ENCODE data around the gene CFAP99.
"Not testable (repeated sequence)": the region's sequence is repeated elsewhere in the genome, so short reads cannot be mapped to it uniquely, and the experiment has no call there.

Gene CFAP99

DNA sequence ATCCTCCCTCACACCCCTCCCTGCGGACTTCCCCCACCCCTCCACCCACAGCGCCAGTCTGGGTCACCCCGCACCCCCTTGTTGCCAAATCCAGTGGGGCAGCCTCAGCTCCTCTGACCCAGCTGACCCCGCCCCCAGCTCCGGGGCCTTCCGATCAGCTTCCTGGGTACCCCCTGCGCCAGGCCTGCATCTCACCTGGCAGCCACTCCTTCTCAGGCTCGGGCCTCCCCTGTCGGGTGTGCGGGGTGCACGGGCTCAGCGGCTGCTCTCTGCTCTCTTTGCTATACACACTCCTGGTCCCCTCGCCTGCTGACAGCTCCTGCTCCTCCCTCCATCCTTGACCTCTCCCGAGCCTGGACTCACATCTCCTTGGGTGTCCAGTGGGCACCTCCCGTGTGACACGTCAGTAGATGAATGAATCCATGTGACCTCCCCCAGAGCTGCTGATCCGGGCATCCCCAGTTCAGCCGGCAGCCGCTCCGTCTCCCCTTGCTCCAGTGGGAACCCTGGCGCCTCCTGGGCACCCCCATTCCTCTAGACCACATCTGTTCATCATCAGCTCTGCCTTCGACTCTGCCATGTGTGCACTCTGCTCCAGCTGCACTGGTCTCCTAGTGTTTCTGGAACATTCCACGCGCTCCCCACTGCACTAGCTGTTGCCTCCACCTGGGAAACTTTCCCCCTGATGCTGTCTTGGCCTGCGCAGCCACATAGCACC is 9.9 kb downstream of the CFAP99 start:
- no peak overlapping the region for H3K4me3 Mint-ChIP-seq
- peaks cover 11% of the 10 kb centered on the region for H3K27me3 Mint-ChIP-seq
- no peak for DNase-seq (ENCODE audit: low spot score in 2 of 2)
- H3K4me1 Mint-ChIP-seq = peaks cover 6% of the 10 kb centered on the region
- H3K36me3 Mint-ChIP-seq (ENCODE audit: insufficient read depth) = no peaks in the 10 kb centered on the region
- H3K9me3 Mint-ChIP-seq = no peaks in the 10 kb centered on the region
- no peak overlapping the region for H3K27ac Mint-ChIP-seq (ENCODE audit: low read depth)
- ATAC-seq (replicated peaks; ENCODE audit: extremely low read depth, poor library complexity, severe bottlenecking) = no peak

DNA sequence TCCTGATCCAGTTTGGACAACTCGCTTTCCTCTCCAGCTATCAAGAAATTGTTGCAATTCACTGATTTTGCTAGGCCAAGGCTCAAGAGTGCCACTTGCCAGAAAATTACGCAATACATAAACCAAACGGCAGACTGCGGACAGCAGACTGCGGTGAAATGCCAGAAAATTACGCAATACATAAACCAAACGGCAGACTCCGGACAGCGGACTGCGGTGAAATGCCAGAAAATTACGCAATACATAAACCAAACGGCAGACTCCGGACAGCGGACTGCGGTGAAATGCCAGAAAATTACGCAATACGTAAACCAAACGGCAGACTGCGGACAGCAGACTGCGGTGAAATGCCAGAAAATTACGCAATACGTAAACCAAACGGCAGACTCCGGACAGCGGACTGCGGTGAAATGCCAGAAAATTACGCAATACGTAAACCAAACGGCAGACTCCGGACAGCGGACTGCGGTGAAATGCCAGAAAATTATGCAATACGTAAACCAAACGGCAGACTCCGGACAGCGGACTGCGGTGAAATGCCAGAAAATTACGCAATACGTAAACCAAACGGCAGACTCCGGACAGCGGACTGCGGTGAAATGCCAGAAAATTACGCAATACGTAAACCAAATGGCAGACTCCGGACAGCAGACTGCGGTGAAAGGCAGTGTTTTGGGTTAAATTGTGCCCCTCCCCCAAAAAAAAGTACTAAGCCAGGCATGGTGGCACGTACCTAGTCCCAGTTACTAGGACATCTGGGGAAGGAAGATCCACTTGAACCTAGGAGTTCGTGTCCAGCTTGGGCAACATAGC is 11.4 kb downstream of the CFAP99 start:
- not testable (repeated sequence) for H3K36me3 Mint-ChIP-seq (ENCODE audit: insufficient read depth); H3K27ac Mint-ChIP-seq (ENCODE audit: low read depth); H3K9me3 Mint-ChIP-seq; H3K4me3 Mint-ChIP-seq; H3K4me1 Mint-ChIP-seq; ATAC-seq (replicated peaks; ENCODE audit: extremely low read depth, poor library complexity, severe bottlenecking); DNase-seq (ENCODE audit: low spot score in 2 of 2)
- H3K27me3 Mint-ChIP-seq = peaks cover 11% of the 10 kb centered on the region

DNA sequence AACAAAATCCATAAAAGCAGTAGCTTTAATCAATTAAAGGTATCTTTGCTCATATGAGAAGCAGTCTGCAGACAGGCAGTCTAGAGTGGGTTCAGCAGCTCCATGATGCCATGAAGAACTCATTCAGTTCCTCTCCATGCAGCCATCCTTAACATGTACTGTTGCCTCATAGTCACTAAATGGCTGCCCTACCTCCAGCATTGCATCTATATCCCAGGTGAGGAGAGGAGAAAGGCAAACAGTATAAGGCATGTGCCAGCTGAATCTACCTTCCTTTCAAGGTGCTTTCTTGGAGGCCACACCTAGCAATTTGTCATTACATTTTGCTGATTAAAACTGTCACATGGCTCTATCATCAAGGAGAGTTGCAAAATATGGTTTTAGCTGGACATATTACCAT is 13.2 kb downstream of the CFAP99 start:
- H3K27me3 Mint-ChIP-seq = peaks cover 11% of the 10 kb centered on the region
- H3K27ac Mint-ChIP-seq (ENCODE audit: low read depth) = no peak overlapping the region
- H3K36me3 Mint-ChIP-seq (ENCODE audit: insufficient read depth) = no peaks in the 10 kb centered on the region
- no peaks in the 10 kb centered on the region for H3K9me3 Mint-ChIP-seq
- ATAC-seq (replicated peaks; ENCODE audit: extremely low read depth, poor library complexity, severe bottlenecking) (no peak), DNase-seq (ENCODE audit: low spot score in 2 of 2) (no peak)
- peaks cover 6% of the 10 kb centered on the region for H3K4me1 Mint-ChIP-seq
- H3K4me3 Mint-ChIP-seq = no peak overlapping the region

DNA sequence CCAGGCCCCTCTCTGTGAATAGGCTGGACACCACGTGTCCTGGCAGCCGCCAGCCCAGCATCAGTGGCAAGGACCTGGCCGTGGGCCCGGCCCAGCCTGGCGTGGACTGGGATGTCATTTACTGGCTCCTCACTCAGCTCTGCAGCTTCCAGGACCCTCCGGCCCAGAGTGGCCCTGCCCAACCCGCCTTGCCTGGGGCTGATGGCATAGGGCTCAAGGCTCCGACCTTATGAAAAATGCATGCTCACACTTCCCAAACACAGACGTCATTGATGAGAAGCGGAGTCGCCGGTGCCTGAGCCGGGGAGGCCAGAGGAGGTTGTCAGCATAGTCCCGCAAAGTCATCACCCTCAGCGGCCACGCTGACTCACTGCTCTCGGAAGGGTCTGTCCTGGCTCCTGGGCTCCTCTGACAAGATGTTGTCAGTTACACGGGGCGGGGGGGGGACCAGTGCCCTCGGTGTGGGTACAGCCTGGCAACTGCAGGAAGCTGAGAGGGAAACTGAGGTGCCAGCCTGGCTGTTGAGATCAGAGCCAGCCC is 14.3 kb downstream of the CFAP99 start:
- ATAC-seq (replicated peaks; ENCODE audit: extremely low read depth, poor library complexity, severe bottlenecking) (no peak), DNase-seq (ENCODE audit: low spot score in 2 of 2) (no peak)
- peaks cover 6% of the 10 kb centered on the region for H3K4me1 Mint-ChIP-seq
- H3K27me3 Mint-ChIP-seq = peaks cover 11% of the 10 kb centered on the region
- H3K9me3 Mint-ChIP-seq = no peaks in the 10 kb centered on the region
- H3K4me3 Mint-ChIP-seq = no peak overlapping the region
- no peaks in the 10 kb centered on the region for H3K36me3 Mint-ChIP-seq (ENCODE audit: insufficient read depth)
- H3K27ac Mint-ChIP-seq (ENCODE audit: low read depth) = no peak overlapping the region

DNA sequence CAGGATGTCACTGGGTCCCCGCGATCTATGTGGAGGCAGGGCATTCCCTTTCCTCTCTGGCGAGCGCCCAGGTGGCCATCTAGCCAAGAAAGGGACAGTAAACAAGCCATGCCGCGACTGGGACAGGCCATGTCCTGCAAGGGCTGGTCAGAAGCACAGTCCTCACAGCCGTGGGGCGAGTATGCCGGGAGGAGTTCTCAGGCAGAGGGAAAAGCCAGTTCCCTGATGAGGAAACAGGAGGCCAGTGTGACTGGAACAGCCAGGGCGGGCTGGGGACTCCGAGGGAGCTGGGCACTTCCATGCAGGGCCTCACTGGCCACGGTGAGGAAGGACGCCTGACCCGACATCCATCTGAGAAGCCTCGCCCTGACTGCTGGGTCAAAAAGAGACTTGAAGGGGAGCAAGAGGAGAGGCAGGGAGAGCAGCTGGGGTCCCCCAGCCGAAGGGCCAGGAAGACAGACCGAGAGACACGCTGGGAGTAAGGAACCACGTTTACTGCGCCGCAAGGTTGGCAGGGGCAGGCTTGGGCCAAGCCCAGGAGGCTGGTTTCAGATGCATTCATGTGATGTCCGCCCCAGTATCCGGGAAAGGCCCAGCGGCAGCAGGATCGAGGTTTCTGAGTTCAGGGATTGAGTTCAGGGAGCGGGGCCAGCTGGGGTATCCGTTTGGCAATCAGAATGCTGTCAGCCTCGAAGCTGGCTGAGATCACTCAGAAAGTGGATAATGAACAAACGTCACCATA is 15.0 kb downstream of the CFAP99 start:
- Mint-ChIP-seq H3K36me3 (ENCODE audit: insufficient read depth) (no peaks in the 10 kb centered on the region), H3K9me3 (no peaks in the 10 kb centered on the region), H3K27me3 (peaks cover 6% of the 10 kb centered on the region), H3K4me1 (peaks cover 4% of the 10 kb centered on the region), H3K4me3 (no peak overlapping the region), H3K27ac (ENCODE audit: low read depth) (no peak overlapping the region)
- no peak for ATAC-seq (replicated peaks; ENCODE audit: extremely low read depth, poor library complexity, severe bottlenecking)
- DNase-seq (ENCODE audit: low spot score in 2 of 2) = no peak

DNA sequence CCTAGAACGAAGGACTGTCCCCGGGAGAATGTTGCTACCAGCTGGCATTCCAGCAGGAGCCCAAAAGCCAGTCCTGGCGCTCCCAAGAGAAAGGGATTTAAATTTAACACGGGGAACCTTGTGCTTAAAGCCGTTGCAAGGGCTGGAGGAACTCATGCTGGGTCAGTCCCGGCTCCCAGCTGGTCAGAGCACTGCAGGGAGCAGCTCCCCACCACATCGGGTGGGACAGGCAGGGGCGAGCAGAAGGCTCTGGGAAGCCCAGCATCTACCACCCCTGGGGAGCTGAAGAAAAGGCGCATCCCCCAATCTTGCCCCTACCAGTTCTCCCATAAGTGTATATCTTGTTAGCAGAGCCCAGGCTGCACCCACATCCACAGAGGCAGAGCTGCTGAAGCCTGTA is 15.7 kb downstream of the CFAP99 start:
- Mint-ChIP-seq H3K4me3 (no peak overlapping the region), H3K4me1 (no peaks in the 10 kb centered on the region), H3K27ac (ENCODE audit: low read depth) (no peak overlapping the region), H3K9me3 (no peaks in the 10 kb centered on the region), H3K27me3 (no peaks in the 10 kb centered on the region), H3K36me3 (ENCODE audit: insufficient read depth) (no peaks in the 10 kb centered on the region)
- DNase-seq (ENCODE audit: low spot score in 2 of 2) (no peak), ATAC-seq (replicated peaks; ENCODE audit: extremely low read depth, poor library complexity, severe bottlenecking) (no peak)

DNA sequence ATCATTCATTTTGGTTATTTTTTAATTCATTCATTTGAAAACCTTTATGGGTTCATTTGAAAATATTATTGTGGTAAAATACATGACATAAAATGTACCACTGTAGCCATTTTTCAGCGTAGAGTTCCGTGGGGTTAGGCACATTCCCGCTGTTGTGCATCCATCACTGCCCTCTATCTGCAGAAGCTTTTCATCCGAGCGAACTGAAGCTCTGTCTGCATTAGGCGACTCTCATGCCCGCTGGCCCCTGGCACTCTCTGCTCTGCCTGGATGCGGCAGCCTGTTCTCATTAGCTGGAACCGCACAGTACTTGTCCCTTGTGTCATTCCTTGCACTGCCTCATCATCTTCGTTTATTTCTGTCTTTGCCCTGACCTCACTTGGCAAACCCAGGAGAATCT is 17.5 kb downstream of the CFAP99 start:
- H3K4me3 Mint-ChIP-seq = no peak overlapping the region
- DNase-seq (ENCODE audit: low spot score in 2 of 2) = no peak
- H3K36me3 Mint-ChIP-seq (ENCODE audit: insufficient read depth) = no peaks in the 10 kb centered on the region
- no peak overlapping the region for H3K27ac Mint-ChIP-seq (ENCODE audit: low read depth)
- H3K27me3 Mint-ChIP-seq = no peaks in the 10 kb centered on the region
- ATAC-seq (replicated peaks; ENCODE audit: extremely low read depth, poor library complexity, severe bottlenecking) = no peak
- peaks cover under 1% of the 10 kb centered on the region for H3K4me1 Mint-ChIP-seq
- no peaks in the 10 kb centered on the region for H3K9me3 Mint-ChIP-seq

DNA sequence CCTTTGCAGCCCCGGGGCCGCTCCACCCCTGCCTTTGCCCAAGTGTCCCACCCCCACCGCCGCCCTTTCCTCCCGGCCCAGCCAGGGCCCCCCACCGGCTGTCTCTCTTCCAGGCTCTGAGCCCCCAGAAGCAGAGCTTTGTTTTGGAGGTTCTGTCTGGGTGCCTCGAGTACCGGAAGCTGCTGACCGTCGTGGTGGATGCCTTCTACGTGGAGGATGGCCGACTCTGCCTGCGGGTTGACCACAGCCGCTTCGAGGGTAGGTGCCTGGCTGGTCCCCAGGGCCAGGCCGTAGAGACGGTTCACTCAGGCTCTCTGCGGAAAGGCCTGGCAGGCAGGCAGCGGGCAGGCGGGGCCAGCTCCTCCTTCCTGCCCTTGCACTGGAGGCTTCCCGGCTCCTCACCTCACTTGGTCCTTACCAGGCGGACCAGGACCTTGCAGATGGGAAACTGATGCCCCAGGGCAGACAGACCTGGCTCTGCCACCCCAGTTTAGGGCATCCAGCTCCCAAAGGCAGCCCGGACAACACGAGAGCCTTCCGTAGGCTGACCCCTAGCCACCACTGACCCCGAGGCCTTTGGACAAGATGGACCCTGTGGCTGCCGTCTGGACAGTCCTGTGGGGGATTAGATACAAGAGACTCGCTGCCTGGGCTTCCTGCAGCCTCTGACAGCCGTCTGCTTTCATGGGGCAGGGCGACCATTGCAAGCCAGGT is 18.2 kb downstream of the CFAP99 start:
- ATAC-seq (replicated peaks; ENCODE audit: extremely low read depth, poor library complexity, severe bottlenecking) = no peak

DNA sequence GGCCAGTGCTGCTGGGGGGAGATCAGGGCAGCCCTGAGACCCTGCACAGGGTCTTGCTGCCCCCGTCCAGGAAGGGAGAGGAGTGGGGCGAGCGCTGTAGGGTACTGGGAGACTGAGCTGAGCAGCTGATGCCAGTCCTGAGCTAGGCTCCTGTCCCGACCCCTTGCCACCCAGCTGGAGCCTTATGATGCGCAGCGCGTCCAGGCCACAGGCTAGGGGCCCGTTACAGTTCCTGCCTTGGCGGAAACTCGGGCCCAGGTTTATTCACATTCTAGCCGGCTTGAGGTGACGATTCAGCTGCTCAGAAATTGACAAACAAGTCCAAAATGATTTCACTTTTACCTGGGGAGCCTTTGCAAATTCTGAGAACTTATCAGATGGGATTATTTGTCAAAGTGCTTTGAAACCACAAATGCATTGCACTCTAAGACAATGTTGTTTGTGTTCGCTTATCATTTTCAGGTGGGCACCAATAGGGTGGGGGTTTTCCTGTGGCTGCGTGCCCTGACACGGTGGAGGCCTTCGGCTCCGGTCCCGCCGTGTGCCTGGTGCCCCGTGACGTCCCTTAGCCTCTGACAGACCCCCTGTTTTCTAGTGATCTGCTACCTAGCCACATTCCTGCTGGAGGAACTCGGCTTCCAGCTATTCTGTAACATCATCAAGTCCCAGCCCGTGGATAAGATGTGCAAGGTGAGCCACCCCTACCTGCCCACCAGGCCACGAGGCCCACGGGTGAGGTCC is 18.9 kb downstream of the CFAP99 start:
- Mint-ChIP-seq H3K36me3 (ENCODE audit: insufficient read depth) (no peaks in the 10 kb centered on the region), H3K4me1 (peaks cover 6% of the 10 kb centered on the region), H3K4me3 (no peak overlapping the region), H3K9me3 (no peaks in the 10 kb centered on the region), H3K27me3 (no peaks in the 10 kb centered on the region), H3K27ac (ENCODE audit: low read depth) (no peak overlapping the region)
- DNase-seq (ENCODE audit: low spot score in 2 of 2) (no peak), ATAC-seq (replicated peaks; ENCODE audit: extremely low read depth, poor library complexity, severe bottlenecking) (no peak)

More for the DNA sequence above, 18.2 kb downstream of the CFAP99 start:
- Mint-ChIP-seq H3K27ac (ENCODE audit: low read depth) (no peak overlapping the region), H3K36me3 (ENCODE audit: insufficient read depth) (no peaks in the 10 kb centered on the region), H3K9me3 (no peaks in the 10 kb centered on the region), H3K27me3 (no peaks in the 10 kb centered on the region), H3K4me3 (no peak overlapping the region), H3K4me1 (peaks cover 6% of the 10 kb centered on the region)
- no peak for DNase-seq (ENCODE audit: low spot score in 2 of 2)

DNA sequence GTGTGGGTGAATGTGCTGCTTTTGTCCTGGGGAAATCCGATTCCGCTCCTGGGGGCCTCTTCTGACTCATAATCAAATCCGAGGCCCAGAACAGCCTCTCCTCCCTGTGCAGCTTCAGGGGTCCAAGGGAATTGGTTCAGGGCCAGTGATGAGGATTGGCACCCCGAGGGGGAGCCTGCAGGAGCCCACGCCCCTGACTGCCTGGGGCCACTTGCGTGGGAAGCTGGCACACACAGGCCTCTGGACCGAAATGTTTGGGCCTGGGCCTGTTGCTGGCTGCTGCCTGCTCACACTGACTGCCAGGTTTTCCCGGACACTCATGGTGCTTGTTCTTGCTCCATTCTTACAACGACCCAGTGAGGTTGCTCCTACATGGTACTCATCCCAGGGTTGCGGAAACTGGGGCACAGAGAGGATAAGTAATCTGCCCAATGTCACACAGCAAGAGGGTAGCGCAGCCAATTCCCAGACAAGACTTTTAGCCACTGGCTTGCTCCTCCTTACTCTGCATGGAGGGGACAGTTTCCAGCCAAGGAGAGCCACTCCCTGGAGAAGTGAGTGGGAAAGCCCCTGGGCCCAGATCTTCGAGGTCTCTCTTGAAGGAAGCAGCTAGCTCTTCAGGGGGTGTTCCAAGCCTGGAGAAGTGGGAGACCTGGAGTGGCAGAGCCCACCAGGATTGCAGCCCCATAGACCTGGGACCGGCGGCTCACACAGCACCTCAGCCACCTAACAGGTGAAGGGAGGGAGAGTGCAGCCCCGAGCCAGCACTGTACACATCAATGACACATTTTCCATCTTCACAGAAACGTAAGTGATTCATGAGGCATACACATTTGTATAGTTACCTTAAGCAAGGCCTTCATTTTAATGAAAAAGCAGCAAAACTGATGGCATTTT is 20.3 kb downstream of the CFAP99 start:
- no peaks in the 10 kb centered on the region for H3K9me3 Mint-ChIP-seq
- no peak overlapping the region for H3K27ac Mint-ChIP-seq (ENCODE audit: low read depth)
- no peaks in the 10 kb centered on the region for H3K27me3 Mint-ChIP-seq
- no peak for ATAC-seq (replicated peaks; ENCODE audit: extremely low read depth, poor library complexity, severe bottlenecking)
- H3K4me3 Mint-ChIP-seq = no peak overlapping the region
- peaks cover 6% of the 10 kb centered on the region for H3K4me1 Mint-ChIP-seq
- DNase-seq (ENCODE audit: low spot score in 2 of 2) = no peak
- no peaks in the 10 kb centered on the region for H3K36me3 Mint-ChIP-seq (ENCODE audit: insufficient read depth)

Measured in central memory CD8-positive, alpha-beta T cell (primary cell).